ENCODE results near the gene FAM161B. TPM values are rescaled to one million over a fixed set of nuclear protein-coding genes. Genes with fewer than 3 reads are reported as not detected.
"Not testable (repeated sequence)": the region's sequence is repeated elsewhere in the genome, so short reads cannot be mapped to it uniquely, and the experiment has no call there.

Gene FAM161B
- total and polyA plus RNA-seq, 10 donors, result 1.8 to 4.6 (median 3.0) TPM

DNA sequence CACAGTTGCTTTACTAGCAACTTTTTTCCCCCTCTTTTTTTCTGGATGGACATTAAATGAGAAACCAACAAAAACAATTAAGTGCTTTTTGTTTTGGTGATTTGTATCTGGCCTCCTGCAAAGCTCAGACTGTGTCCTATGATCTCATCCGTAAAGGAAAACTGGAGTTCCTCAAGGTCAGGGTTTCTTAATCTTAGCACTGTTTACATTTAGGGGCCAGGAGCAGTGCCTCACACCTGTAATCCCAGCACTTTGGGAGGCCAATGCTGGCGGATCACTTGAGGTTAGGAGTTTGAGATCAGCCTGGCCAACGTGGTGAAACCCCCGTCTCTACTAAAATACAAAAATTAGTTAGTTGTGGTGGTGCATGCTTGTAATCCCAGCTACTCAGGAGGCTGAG, 41.2 kb upstream of the FAM161B start:
- no peak for DNase-seq
- H3K36me3 ChIP-seq, result peaks cover 0 to 34% (median 18%) of the 10 kb centered on the region in 6 donors
- H3K27ac ChIP-seq, result no peak overlapping the region
- H3K9me3 ChIP-seq, result no peaks in the 10 kb centered on the region
- intact Hi-C loops (cut with DNase I; ENCODE audit: low total_unique reads), result no loop called here
- TF ChIP-seq POLR2A (IDR thresholded peaks at IDR 0.05) (no peak), POLR2AphosphoS5 (IDR thresholded peaks at IDR 0.05) (no peak)
- TF ChIP-seq, protein P1, sequence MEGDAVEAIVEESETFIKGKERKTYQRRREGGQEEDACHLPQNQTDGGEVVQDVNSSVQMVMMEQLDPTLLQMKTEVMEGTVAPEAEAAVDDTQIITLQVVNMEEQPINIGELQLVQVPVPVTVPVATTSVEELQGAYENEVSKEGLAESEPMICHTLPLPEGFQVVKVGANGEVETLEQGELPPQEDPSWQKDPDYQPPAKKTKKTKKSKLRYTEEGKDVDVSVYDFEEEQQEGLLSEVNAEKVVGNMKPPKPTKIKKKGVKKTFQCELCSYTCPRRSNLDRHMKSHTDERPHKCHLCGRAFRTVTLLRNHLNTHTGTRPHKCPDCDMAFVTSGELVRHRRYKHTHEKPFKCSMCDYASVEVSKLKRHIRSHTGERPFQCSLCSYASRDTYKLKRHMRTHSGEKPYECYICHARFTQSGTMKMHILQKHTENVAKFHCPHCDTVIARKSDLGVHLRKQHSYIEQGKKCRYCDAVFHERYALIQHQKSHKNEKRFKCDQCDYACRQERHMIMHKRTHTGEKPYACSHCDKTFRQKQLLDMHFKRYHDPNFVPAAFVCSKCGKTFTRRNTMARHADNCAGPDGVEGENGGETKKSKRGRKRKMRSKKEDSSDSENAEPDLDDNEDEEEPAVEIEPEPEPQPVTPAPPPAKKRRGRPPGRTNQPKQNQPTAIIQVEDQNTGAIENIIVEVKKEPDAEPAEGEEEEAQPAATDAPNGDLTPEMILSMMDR (IDR thresholded peaks at IDR 0.05 in 8 of 11, conservative IDR thresholded peaks at IDR 0.05 in 3 of 11), result no peak
- H3K4me1 ChIP-seq, result no peaks in the 10 kb centered on the region
- no peaks in the 10 kb centered on the region for H3K27me3 ChIP-seq (replicated peaks in 1 of 7)
- H3K4me3 ChIP-seq, result no peak overlapping the region
- 74 to 91% (median 80%) methylated on average over 4 of the region's 4 CpGs for WGBS, 5 donors

DNA sequence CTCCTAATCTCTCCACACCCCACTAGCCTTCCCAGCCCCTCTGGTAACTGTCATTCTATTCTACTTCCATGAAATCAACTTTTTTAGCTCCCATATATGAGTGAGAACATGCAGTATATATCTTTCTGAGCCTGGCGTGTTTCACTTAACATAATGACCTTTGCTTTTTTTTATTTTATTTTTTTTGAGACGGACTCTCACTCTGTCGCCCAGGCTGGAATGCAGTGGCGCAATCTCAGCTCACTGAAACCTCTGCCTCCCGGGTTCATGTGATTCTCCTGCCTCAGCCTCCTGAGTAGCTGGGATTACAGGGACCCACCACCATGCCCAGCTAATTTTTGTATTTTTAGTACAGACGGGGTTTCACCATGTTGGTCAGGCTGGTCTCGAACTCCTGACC, 38.8 kb upstream of the FAM161B start:
- H3K27me3 ChIP-seq (replicated peaks in 1 of 7); H3K27ac ChIP-seq; DNase-seq; H3K4me3 ChIP-seq; H3K9me3 ChIP-seq; H3K4me1 ChIP-seq; intact Hi-C loops (cut with DNase I; ENCODE audit: low total_unique reads): not testable (repeated sequence)
- 86 to 95% (median 89%) methylated on average over 5 to 7 of the region's 7 CpGs for WGBS, 5 donors
- H3K36me3 ChIP-seq, result peaks cover 0 to 50% (median 20%) of the 10 kb centered on the region in 6 donors

DNA sequence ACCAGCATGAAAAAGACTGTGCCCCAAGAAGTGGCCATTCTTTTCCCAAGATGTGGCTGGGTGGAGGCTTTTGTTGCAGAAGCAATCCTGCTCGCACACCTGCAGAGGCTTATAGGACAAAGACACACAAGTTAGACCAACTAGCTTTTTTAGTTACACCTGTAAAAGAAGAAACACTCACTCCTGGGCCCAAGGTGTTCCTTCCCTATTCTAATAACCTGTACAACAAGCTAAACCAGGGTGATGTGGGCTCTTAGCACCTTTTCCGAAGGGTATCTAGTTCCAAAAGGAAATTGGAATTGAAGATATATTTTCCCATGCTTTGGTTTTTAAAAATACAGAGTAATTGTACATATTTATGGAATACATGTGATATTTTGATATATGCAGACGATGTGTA, 38.2 kb upstream of the FAM161B start:
- Histone ChIP-seq H3K9me3 (no peaks in the 10 kb centered on the region), H3K27me3 (replicated peaks in 1 of 7) (no peaks in the 10 kb centered on the region), H3K4me3 (no peak overlapping the region), H3K4me1 (no peaks in the 10 kb centered on the region), H3K27ac (no peak overlapping the region), H3K36me3 (peaks cover 0 to 53% (median 20%) of the 10 kb centered on the region in 6 donors)
- intact Hi-C loops (cut with DNase I; ENCODE audit: low total_unique reads), result no loop called here
- TF ChIP-seq, protein P1 (IDR thresholded peaks at IDR 0.05 in 8 of 11, conservative IDR thresholded peaks at IDR 0.05 in 3 of 11), result no peak
- TF ChIP-seq POLR2AphosphoS5 (IDR thresholded peaks at IDR 0.05), result no peak
- no peak for TF ChIP-seq POLR2A (IDR thresholded peaks at IDR 0.05)
- DNase-seq, result no peak
- WGBS, 5 donors, result 92 to 99% (median 96%) methylated on average over 3 of the region's 3 CpGs

DNA sequence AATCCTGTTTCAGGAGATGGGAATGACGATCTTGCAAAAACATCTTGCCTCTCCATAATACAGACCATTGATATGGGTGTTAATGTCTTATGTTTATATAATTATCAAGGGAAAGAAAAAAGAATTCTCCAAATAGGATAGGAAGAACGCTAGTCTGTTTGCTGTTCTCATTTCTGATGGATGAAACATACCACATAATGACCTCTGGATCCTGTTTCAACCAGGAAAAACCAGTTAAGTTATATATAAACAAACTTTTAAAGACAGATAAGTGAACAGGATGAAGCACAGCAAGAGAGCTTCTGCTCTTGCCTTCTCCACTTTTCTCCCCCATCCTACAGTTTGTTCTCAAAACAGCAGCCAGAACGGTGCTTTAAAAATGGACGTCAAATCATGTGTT, 28.0 kb upstream of the FAM161B start:
- 59 to 87% (median 62%) methylated on average over 4 of the region's 4 CpGs for WGBS, 5 donors
- peaks cover 0 to 71% (median 12%) of the 10 kb centered on the region in 6 donors for H3K36me3 ChIP-seq
- intact Hi-C loops (cut with DNase I; ENCODE audit: low total_unique reads), result no loop called here

More for the DNA sequence above, 28.0 kb upstream of the FAM161B start:
- no peak for TF ChIP-seq POLR2A (IDR thresholded peaks at IDR 0.05)
- TF ChIP-seq, protein P1 (IDR thresholded peaks at IDR 0.05 in 8 of 11, conservative IDR thresholded peaks at IDR 0.05 in 3 of 11), result no peak
- no peak for TF ChIP-seq POLR2AphosphoS5 (IDR thresholded peaks at IDR 0.05)
- Histone ChIP-seq H3K4me3 (no peak overlapping the region), H3K27me3 (replicated peaks in 1 of 7) (no peaks in the 10 kb centered on the region), H3K4me1 (no peaks in the 10 kb centered on the region), H3K9me3 (no peaks in the 10 kb centered on the region), H3K27ac (no peak overlapping the region)
- no peak for DNase-seq
